GM13977 (cell line): ENCODE data around the gene USF2.
A peak's percentile ranks its signal among the peaks of the same experiment; 100 is the strongest.
"Not testable (repeated sequence)": the region's sequence is repeated elsewhere in the genome, so short reads cannot be mapped to it uniquely, and the experiment has no call there.

Source experiments
- DNase-seq: peaks from one replicate; pipeline ENCODE4 v3.0.0; 2012; ENCODE audit warnings: low spot score
- in situ Hi-C: fragments of 300-500 bp; cut with MboI; formaldehyde crosslinking; loops from one replicate; pipeline ENCODE4 v1.12.0; 2022; ENCODE audit warnings: low sequenced_read_pairs, low pct_unique_long_range_greater_than_20kb, mixed read lengths, inconsistent platforms; ENCODE audit not compliant: unreplicated experiment
- TF ChIP-seq, protein P1 (sequence below): IDR thresholded peaks from 2 replicates; pipeline ENCODE4 v1.5.1; 2012; ENCODE audit warnings: mild to moderate bottlenecking, control low read depth; ENCODE audit not compliant: insufficient read depth; ENCODE audit errors: extremely low read depth, missing control alignments

Gene USF2

DNA sequence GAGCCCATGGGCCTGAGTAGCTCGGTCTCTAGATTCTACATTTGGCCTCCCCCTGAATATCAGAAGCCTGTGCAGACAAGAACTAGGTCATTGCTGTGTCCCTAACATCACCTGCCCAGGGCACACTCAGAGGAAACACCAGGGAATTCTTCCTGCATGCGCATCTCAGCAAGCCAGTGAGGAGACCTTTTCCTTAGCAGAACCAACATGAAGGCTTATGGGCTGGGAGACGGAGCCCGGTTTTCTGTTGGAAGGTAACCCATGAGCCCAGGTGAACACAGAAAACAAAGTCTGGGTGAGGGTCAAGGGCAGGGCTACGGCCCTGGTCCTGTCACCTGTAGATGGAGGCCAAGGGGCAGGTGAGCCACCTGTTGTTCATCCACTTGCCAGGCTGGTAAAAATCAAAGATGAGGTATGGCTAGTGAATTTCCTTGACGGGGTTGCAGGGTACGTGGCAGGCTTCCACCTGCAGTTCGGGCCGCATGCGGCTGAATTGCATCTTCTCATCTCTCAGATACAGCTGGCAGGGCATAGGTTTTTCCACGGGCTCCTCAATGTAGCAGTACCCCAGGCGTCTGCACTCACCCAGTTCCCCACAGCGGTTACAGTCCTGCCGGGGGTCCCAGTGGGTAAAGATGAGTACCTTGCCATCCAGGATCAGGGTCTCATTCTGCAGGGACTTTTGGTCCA, 36.7 kb upstream of the USF2 start:
- TF ChIP-seq, protein P1, sequence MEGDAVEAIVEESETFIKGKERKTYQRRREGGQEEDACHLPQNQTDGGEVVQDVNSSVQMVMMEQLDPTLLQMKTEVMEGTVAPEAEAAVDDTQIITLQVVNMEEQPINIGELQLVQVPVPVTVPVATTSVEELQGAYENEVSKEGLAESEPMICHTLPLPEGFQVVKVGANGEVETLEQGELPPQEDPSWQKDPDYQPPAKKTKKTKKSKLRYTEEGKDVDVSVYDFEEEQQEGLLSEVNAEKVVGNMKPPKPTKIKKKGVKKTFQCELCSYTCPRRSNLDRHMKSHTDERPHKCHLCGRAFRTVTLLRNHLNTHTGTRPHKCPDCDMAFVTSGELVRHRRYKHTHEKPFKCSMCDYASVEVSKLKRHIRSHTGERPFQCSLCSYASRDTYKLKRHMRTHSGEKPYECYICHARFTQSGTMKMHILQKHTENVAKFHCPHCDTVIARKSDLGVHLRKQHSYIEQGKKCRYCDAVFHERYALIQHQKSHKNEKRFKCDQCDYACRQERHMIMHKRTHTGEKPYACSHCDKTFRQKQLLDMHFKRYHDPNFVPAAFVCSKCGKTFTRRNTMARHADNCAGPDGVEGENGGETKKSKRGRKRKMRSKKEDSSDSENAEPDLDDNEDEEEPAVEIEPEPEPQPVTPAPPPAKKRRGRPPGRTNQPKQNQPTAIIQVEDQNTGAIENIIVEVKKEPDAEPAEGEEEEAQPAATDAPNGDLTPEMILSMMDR, result no peak
- DNase-seq, result no peak
- in situ Hi-C loops, result no loop called here

GRCh38 chr19:35232912-35233311, 35.9 kb upstream of the USF2 start:
- no peak for DNase-seq
- in situ Hi-C loops, result no loop called here
- TF ChIP-seq, protein P1, result no peak

DNA sequence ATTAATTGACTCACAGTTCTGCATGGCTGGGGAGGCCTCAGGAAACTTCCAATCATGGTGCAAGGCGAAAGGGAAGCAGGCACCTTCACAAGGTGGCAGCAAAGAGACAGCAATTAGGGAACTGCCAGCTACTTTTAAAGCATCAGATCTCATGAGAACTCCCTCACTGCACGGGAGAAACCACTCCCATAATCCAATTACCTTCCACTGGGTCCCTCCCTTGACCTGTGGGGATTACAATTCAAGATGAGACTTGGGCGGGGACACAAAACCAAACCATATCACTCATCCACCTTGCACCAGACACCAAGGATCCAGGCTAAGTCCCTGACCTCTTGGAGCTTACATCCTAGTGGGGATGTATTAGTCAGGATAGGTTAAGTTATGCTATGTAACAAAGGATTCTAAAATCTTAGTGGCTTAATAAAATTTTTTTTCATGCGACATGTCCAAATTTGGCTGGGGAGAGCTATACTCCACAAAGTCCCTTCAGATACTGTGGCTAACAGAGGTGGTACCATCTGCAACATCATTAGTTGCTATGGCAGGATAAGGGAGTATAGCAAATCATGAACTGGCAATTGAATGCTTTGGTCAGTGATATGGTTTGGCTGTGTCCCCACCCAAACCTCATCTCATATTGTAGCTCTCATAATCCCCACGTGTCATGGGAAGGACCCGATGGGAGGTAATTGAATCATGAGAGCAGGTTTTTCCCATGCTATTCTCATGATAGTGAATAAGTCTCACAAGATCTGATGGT, 31.9 kb upstream of the USF2 start:
- TF ChIP-seq, protein P1, result peak; percentile 43
- in situ Hi-C loops, result no loop called here
- DNase-seq, result no peak

DNA sequence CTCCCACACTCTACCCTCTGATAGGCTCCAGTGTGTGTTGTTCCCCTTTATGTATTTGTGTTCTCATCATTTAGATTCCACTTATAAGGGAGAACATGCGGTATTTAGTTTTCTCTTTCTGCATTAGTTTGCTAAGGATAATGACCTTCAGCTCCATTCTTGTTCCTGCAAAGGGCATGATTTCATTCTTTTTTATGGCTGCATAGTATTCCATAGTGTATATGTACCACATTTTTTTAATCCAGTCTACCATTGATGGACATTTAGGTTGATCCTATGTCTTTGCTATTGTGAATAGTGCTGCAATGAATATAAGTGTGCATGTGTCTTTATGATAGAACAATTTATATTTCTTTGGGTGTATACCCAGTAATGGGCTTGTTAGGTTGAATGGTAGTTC, 29.2 kb upstream of the USF2 start:
- DNase-seq, in situ Hi-C loops: not testable (repeated sequence)

DNA sequence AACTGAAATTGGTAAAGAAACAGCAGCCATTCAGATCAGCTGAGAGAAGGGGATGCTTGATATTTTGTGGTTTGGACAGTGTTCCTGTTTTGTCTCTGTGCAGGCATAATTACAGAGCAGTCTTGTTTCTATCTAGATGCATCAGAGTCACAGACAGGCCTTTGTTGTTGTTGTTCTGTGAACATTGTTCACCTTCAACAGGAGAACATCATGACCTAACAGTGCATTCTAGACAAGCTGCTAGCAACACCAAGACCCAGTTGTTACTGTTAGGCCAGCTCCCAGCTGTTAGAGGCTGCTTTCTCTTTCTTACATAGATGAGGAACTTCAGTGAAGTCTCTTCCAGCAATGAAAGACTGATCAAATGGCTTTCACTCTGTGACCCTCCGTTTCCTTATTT, 28.4 kb upstream of the USF2 start:
- in situ Hi-C loops, result no loop called here
- DNase-seq, result no peak
- TF ChIP-seq, protein P1, result no peak

- TF ChIP-seq, protein P1, result no peak
- in situ Hi-C loops, result no loop called here
- no peak for DNase-seq
These were observed 27.3 kb upstream of the USF2 start for GRCh38 chr19:35241417-35241816.

GRCh38 chr19:35246466-35247092, 22.2 kb upstream of the USF2 start:
- TF ChIP-seq, protein P1, result no peak
- DNase-seq, result no peak
- in situ Hi-C loops, result no loop called here
